Measurements from ENCODE around the gene LPIN3. TPM values are rescaled to one million over a fixed set of nuclear protein-coding genes. Genes with fewer than 3 reads are reported as not detected.

Gene LPIN3
- total RNA-seq, 1 experiment from 2014 or later: 18.5 TPM

DNA sequence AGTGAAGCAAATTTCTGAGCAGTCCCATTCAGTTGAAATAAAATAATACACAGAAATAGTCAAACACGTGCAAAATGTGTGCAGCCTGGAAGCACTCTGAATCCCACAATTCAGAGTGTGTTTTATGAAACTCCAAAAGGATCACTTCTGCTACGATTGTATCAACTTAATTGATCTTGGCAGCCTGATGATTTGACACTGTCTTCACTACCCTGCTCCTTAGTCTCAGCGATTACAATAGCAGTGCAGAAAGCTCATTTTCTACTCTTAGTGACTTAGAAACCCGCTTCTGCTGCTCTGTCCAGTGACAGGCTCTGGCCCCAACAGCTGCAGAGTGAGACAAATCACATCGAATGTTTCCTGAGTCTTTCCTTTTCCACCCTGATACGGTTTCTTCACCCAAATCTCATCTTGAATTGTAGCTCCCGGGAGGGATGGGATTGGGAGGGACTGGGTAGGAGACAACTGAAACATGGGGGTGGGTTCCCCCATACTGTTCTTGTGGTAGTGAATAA lies 42.2 kb downstream of the LPIN3 start:
- H3K27ac ChIP-seq (ENCODE audit: low read depth, low read length): no peak overlapping the region
- POLR2A ChIA-PET: no interaction called here
- CTCF ChIA-PET: no interaction called here

More for the DNA sequence above, 42.2 kb downstream of the LPIN3 start:
- BruUV-seq (replicated peaks): no TSS peak
- no peaks in the 10 kb centered on the region for H3K9me2 ChIP-seq (ENCODE audit: insufficient read depth)
- no peak for TF ChIP-seq EZH2 (IDR thresholded peaks at IDR 0.05)
- no peak for TF ChIP-seq CEBPB (IDR thresholded peaks at IDR 0.05; ENCODE audit: low read depth)
- TF ChIP-seq ZBTB33 (IDR thresholded peaks at IDR 0.05; ENCODE audit: extremely low read depth, insufficient replicate concordance, low read length): no peak
- no peak for TF ChIP-seq MAX (IDR thresholded peaks at IDR 0.05)
- TF ChIP-seq SIN3A (IDR thresholded peaks at IDR 0.05; ENCODE audit: low read depth): no peak
- TF ChIP-seq FOSL1 (IDR thresholded peaks at IDR 0.05; ENCODE audit: low read depth): no peak
- no peak for TF ChIP-seq JUND (IDR thresholded peaks at IDR 0.05)
- TF ChIP-seq POLR2AphosphoS5 (IDR thresholded peaks at IDR 0.05; ENCODE audit: low read depth, low read length): no peak
- no peak overlapping the region for H3K4me3 ChIP-seq (replicated peaks in 1 of 2; ENCODE audit: low read depth in 1 of 2, low read length in 2 of 2)
- intact Hi-C loops (cut with micrococcal nuclease): no loop called here
- no peak overlapping the region for H3K9ac ChIP-seq (ENCODE audit: low read length)
- H3K4me2 ChIP-seq (ENCODE audit: low read length): no peak overlapping the region
- H4K20me1 ChIP-seq (ENCODE audit: insufficient read depth): no peaks in the 10 kb centered on the region
- no peak for ATAC-seq
- DNase-seq (ENCODE audit: low read depth, low spot score): no peak
- H3K79me2 ChIP-seq (ENCODE audit: insufficient read depth, low read length): no peaks in the 10 kb centered on the region
- no peaks in the 10 kb centered on the region; a peak in 1 of 4 replicates for H3K4me1 ChIP-seq (ENCODE audit: control insufficient read depth in 1 of 2, insufficient read depth in 2 of 2, low read length in 2 of 2)
- H3K9me3 ChIP-seq (ENCODE audit: control insufficient read depth in 1 of 2, insufficient read depth in 1 of 2, low read depth in 1 of 2, low read length in 2 of 2): no peaks in the 10 kb centered on the region
- H3K36me3 ChIP-seq (ENCODE audit: control insufficient read depth in 1 of 2, insufficient read depth in 2 of 2, low read length in 2 of 2): no peaks in the 10 kb centered on the region
- no peak overlapping the region for H2AFZ ChIP-seq (ENCODE audit: low read depth, low read length, poor library complexity, severe bottlenecking)
- RAD21 ChIA-PET (ENCODE audit: low non-redundant PET in 1 of 2, low total read pairs in 2 of 2, uncharacterized antibody in 2 of 2, unreplicated experiment in 2 of 2): no interaction called here
- peaks cover 10% of the 10 kb centered on the region for H3K27me3 ChIP-seq (ENCODE audit: insufficient read depth, low read length)
